NCI-H1930 (cell line): ENCODE results near the gene GLOD4.
"Not testable (repeated sequence)": the region's sequence is repeated elsewhere in the genome, so short reads cannot be mapped to it uniquely, and the experiment has no call there.

Experiments used
- DNase-seq, 2 experiments: peaks; one replicate each; lab custom pipeline; 2025; lab: John Stamatoyannopoulos, UW

The GLOD4 gene

GRCh38 chr17:773467-774312 lies 8.4 kb downstream of the GLOD4 start:
- DNase-seq = no peak

GRCh38 chr17:773016-773415 lies 9.1 kb downstream of the GLOD4 start:
- no peak for DNase-seq

GRCh38 chr17:767076-767475 lies 15.0 kb downstream of the GLOD4 start:
- DNase-seq = no peak

GRCh38 chr17:760371-760770 lies 21.7 kb downstream of the GLOD4 start:
- no peak for DNase-seq

GRCh38 chr17:759964-760363 lies 22.1 kb downstream of the GLOD4 start:
- no peak for DNase-seq

- not testable (repeated sequence) for DNase-seq
These were observed 26.0 kb downstream of the GLOD4 start for GRCh38 chr17:756010-756567.

- not testable (repeated sequence) for DNase-seq
These were observed 26.6 kb downstream of the GLOD4 start for GRCh38 chr17:755319-755961.

GRCh38 chr17:753418-753817 lies 28.7 kb downstream of the GLOD4 start:
- DNase-seq = no peak

- peak in 1 of 2 experiments; percentile 26 for DNase-seq
These were observed 29.4 kb downstream of the GLOD4 start for GRCh38 chr17:752620-753219.

GRCh38 chr17:752002-752619 lies 30.0 kb downstream of the GLOD4 start, which contains the start of gene GEMIN4:
Gene GEMIN4, minus strand, starts transcription at chr17:752264. Its CDS starts 122 bp downstream, at chr17:752142.
- DNase-seq = peak; percentile 88 to 93

- DNase-seq = no peak
These were observed 30.6 kb downstream of the GLOD4 start for GRCh38 chr17:751269-752001.

- DNase-seq = no peak
These were observed 31.5 kb downstream of the GLOD4 start for GRCh38 chr17:750431-751037.

- DNase-seq = not testable (repeated sequence)
These were observed 32.7 kb downstream of the GLOD4 start for GRCh38 chr17:749359-749758.

- not testable (repeated sequence) for DNase-seq
These were observed 33.5 kb downstream of the GLOD4 start for GRCh38 chr17:748604-749003.

- DNase-seq = no peak
These were observed 35.1 kb downstream of the GLOD4 start for GRCh38 chr17:746783-747629.

GRCh38 chr17:746181-746580 lies 35.9 kb downstream of the GLOD4 start:
- no peak for DNase-seq

- no peak for DNase-seq
These were observed 36.7 kb downstream of the GLOD4 start for GRCh38 chr17:745406-745805.

- no peak for DNase-seq
These were observed 37.1 kb downstream of the GLOD4 start for GRCh38 chr17:744937-745336.

GRCh38 chr17:743139-743538 lies 38.9 kb downstream of the GLOD4 start:
- no peak for DNase-seq
